Stimulated activated CD4-positive, alpha-beta T cell treated with anti-CD3 and anti-CD28 coated beads, Interleukin-15, amount 100 ng/mL, for 1 hour (primary cell): Measurements from ENCODE around the gene NANOS2.
"Not testable (repeated sequence)": the region's sequence is repeated elsewhere in the genome, so short reads cannot be mapped to it uniquely, and the experiment has no call there.

Source experiments
- DNase-seq, 2 donors: peaks; one replicate each; pipeline ENCODE4 v3.0.0-alpha.2; 2020; ENCODE audit warnings: low read depth in 1 of 2, low spot score in 1 of 2

Gene NANOS2

DNA sequence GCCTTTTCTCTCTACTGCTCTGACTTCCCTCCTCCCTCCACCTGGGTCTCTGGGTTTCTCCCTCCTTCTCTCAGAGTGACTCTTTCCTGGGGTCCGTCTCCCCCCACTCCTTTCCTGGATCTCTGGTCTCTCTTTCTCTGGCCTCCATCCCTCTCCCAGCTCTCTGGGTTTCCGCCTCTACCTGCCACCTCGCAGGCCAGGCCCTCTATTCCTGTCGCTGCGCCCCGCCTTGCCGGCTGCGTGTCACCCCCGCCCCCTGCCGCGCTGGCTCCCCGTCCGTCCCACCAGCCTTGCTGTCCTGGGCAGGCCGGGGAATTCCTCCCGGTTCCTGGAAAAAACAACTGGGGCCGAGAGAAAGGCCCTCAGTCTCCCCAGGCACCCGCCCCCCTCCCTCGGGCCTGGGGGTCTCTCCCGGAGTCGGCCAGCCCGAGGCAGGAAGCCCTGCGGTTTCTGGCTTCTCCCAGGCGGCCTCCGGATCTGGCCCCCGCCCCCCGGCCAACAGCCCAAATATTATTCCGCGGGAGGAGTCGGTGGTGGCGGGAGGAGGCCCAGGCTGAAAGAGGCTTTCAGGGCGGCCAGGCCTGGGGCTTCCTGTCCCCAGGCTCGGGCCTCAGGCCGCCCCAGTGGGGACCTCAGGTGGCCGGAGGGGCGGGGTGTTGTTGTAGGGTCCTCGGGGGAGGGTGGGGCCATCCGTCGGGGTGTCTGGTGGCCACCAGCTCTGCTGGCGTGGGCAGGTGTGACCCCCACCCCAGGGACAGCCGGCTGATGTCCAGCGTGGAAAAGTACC is 38.0 kb downstream of the NANOS2 start:
- DNase-seq: no peak

DNA sequence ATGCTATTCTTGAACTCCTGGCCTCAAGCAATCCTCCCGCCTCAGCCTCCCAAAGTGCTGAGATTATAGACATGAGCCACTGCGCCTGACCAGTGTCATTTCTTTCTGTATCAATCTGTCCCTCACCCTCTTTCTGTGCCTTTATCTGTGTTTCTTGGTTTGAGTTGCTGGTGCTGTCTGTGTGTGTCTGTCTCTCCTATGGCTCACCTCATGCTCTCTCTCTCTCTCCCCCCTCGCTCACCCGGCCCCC is 38.5 kb downstream of the NANOS2 start:
- DNase-seq: no peak

DNA sequence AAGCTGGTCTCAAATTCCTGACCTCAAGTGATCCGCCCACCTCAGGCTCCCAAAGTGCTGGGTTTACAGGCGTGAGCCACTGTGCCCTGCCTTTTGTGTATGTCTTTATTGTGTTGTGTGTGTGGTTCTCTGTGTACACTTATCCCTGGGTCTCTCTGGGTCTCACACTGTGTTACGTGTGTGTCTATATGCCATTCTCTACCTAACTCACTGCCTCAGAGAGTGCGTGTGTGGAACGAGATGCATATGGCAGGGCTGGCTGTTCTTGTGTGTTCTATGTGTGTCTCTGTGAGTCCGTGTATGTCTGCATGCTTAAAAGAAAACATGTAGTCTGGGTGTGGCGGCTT is 40.0 kb downstream of the NANOS2 start:
- DNase-seq: no peak

DNA sequence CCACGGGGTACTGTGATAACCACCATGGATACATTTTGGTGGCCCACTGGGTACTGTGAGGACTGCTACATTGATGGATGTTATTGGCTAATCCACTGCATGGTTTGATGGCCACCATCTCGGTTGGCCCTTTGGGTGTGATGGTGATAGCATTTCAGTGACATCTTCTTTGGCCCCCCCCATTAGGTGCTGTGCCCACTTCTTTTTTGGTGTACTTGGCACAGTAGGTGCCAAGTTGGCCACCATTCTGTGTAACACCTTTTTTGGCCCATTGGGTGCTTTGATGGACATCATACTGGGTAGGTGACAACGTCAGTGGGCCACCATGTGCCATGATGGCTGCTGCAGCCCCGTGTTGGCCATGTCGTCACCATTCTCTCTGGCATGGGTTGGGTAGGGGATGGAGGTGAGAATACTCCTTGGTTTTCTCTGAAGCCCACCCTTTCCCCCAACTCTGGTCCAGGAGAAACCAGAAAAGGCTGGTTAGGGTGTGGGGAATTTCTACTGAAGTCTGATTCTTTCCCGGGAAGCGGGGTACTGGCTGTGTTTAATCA is 41.3 kb downstream of the NANOS2 start:
- no peak for DNase-seq

DNA sequence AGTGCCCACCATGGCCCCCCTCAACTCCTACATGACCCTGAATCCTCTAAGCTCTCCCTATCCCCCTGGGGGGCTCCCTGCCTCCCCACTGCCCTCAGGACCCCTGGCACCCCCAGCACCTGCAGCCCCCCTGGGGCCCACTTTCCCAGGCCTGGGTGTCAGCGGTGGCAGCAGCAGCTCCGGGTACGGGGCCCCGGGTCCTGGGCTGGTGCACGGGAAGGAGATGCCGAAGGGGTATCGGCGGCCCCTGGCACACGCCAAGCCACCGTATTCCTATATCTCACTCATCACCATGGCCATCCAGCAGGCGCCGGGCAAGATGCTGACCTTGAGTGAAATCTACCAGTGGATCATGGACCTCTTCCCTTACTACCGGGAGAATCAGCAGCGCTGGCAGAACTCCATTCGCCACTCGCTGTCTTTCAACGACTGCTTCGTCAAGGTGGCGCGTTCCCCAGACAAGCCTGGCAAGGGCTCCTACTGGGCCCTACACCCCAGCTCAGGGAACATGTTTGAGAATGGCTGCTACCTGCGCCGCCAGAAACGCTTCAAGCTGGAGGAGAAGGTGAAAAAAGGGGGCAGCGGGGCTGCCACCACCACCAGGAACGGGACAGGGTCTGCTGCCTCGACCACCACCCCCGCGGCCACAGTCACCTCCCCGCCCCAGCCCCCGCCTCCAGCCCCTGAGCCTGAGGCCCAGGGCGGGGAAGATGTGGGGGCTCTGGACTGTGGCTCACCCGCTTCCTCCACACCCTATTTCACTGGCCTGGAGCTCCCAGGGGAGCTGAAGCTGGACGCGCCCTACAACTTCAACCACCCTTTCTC is 42.3 kb downstream of the NANOS2 start:
- no peak for DNase-seq

DNA sequence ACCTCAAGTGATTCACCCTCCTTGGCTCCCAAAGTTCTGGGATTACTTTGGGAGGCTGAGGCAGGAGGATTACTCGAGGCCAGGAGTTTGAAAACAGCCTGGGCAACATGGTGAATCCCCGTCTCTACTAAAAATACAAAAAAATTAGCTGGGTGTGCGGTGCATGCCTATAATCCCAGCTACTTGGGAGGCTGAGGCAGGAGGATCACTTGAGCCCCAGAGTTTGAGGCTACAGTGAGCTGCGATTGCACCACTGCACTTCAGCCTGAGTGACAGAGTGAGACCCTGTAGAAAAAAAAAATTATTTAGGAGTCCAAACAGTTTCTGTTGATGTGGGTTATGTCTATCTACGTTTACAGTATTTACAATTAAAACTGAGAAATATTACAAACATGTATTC is 43.8 kb downstream of the NANOS2 start:
- DNase-seq: no peak

DNA sequence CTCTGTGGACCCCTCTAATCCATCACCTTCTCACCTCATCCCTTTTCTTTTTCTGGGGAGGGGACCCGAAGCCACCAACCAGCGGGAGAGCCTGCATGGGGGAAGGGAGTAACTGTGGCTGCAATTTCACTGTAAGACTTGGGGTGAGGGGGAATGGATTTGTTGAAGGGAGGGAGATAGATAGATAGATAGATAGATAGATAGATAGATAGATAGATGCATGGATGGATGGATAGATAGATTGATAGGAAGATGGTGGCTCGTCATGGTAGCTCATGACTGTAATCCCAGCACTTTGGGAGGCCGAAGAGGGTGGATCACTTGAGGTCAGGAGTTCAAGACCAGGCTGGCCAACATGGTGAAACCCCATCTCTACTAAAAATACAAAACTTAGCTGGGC is 47.3 kb downstream of the NANOS2 start:
- DNase-seq: not testable (repeated sequence)

DNA sequence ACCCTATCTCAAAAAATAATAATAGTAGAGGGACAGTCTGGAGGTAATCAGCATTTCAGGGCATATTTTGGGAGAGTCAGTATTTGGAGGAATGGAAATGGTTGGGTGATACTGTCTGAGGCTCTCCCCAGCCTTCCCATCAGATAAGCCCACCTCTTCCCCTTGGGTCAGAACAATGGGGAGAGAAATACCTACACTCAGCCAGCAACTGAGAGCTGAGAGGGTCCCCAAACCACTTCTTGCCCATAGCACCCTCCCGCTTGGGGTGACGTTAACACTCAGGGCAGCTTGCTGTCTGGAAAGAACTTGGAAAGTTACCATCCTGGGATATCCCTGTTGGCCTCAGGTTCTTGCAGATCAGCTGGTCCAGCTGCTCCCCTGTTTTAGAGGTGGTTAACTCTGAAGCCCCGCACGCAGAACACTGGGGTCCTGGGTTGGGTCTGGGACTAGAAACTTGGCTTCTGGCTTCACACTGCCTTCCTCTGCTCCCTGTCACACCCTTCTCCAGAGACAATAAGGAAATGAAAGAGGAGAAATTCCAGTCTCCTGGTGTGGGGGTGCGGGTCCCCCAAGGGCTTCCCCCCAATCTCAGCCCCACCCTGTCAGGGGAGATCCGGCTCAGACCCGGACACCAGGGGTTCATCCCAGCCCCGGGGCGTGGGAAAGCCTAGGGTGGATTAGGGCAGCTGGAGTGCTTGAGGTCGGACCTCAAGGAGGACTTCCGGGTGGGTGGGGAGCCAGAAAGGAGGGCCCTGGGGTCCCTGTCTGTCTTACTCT is 48.0 kb downstream of the NANOS2 start:
- no peak for DNase-seq

DNA sequence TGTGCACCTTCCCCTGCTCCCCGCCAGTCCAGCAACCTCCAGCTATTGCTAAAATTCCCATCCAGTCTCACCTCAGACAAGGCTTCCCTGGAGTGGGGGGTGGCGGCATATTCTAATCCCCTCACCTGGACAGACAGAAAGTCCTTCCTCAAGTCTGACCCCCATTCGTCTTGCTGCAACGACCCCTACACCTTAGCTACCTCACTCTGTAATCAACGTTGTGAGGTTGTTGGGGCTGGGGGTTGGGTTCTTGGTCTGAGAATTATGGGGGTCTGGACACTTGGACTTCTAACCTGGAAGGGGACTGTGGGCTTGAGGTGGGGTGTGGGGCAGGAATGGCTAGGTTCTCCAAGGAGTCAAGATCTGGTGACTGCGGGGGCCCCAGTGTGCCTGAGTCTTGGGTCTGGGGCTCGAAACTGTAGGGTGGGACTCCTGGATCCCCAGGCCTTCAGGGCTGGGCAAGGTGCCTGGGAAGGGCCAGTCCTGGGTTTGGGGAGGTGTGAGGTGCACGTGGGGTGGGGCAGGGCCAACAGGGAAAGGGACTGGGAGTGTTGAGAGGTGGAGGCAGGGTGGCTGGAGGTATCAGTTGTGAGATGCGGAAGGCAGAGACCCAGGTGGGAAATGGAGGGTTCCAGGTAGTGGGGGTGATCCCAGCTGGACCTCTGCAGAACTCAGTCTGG is 49.2 kb downstream of the NANOS2 start:
- DNase-seq: no peak

DNA sequence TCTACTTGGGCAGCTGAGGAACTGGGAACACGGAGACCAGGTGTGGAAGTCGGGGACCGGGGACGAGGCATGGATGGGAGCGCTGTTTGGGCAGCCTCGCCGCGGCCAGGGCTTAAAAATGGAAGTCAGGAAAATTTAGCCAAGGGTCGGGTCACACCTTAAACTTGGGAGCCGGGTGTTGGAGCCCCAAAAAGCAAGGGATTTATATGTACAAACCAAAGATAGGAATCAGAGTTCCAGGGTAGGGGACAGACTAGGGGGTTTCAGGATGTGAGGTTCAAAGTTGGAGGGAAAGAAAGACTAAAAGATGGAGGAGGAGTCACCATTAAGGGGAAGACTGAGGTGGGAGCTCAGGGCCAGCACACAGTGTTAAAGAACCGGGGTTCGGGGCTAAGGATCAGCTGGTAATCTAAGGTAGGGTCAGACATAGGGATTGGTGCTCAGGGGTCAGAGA is 49.9 kb downstream of the NANOS2 start:
- no peak for DNase-seq

DNA sequence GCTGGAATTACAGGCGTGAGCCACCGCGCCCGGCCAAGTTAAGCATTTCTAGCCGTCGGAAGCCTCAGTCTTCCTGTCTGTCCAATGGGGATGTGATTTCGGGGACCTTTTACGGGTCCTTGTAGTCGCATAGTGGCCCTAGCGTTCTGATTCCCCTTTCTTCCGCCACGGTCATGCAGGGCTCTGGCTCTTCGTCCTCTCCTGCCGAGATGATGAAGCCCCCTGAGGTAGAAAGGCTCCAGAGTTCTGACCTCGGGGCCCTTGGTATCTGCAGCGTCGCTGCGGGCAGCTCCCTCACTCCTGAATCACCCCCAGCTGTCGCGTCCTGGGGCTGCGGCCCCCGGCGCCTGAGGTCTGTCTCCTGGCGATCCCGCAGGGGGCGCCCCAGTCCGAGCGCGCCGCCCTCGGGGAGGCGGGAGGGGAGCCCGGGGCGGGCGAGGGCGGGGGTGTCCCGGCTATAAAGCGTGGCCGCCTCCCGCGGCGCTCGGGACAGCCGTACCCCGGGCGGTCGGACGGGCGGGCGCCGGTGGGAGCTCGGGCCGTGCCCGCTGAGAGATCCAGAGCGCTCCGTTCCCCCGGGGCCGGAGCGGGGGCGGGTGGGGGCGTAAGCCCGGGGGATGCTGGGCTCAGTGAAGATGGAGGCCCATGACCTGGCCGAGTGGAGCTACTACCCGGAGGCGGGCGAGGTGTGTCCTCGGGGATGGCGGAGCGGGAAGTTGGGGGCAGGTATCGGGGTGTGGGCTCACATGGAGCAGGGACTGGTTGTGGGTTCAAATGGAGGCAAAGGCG is 50.5 kb downstream of the NANOS2 start, which contains the start of gene FOXA3:
Gene FOXA3 (plus strand): TSS at position 487 of the 789 bp plus-strand sequence. CDS start 131 bp downstream, at position 618.
- peak; percentile 26 to 47 for DNase-seq

DNA sequence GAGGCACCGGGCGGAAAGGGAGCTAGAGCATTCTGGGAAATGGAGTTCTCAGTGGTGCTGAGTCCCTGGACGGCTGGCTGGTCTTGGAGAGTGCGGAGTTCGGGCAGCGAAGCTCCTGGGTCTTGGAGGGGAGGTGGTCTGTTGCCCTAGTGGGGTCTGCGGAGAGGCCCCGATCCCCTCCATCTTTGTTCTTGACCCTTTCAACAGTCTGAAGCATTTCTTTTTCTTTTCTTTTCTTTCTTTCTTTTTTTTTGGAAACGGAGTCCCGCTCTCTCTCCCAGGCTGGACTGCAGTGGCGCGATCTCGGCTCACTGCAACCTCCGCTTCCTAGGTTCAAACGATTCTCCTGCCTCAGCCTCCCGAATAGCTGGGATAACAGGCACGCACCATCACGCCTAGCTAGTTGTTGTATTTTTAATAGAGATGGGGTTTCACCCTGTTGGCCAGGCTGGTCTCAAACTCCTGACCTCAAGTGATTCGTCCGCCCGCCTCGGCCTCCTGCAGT is 51.2 kb downstream of the NANOS2 start:
- no peak for DNase-seq
